Measurements from ENCODE around the gene RALGAPA1. TPM values are rescaled to one million over a fixed set of nuclear protein-coding genes. Genes with fewer than 3 reads are reported as not detected.
A peak's percentile ranks its signal among the peaks of the same experiment; 100 is the strongest.
"Not testable (repeated sequence)": the region's sequence is repeated elsewhere in the genome, so short reads cannot be mapped to it uniquely, and the experiment has no call there.

RALGAPA1 gene
- total RNA-seq, 4 donors from 2014 or later, result 52.5 to 127 (median 67.7) TPM

GRCh38 chr14:35825968-35826217, 16.8 kb upstream of the RALGAPA1 start:
- H3K27ac ChIP-seq, result peak overlapping the region; percentile 95
- no peaks in the 10 kb centered on the region for H3K27me3 ChIP-seq
- H3K36me3 ChIP-seq, result no peaks in the 10 kb centered on the region
- H3K4me3 ChIP-seq, result peak overlapping the region; percentile 69
- no peaks in the 10 kb centered on the region for H3K9me3 ChIP-seq
- H3K4me1 ChIP-seq, result peaks cover 17% of the 10 kb centered on the region
- no peak for TF ChIP-seq POLR2AphosphoS5 (IDR thresholded peaks at IDR 0.05)
- no peak for TF ChIP-seq EP300 (IDR thresholded peaks at IDR 0.05)
- TF ChIP-seq POLR2A (IDR thresholded peaks at IDR 0.05), result no peak
- TF ChIP-seq, protein P1, sequence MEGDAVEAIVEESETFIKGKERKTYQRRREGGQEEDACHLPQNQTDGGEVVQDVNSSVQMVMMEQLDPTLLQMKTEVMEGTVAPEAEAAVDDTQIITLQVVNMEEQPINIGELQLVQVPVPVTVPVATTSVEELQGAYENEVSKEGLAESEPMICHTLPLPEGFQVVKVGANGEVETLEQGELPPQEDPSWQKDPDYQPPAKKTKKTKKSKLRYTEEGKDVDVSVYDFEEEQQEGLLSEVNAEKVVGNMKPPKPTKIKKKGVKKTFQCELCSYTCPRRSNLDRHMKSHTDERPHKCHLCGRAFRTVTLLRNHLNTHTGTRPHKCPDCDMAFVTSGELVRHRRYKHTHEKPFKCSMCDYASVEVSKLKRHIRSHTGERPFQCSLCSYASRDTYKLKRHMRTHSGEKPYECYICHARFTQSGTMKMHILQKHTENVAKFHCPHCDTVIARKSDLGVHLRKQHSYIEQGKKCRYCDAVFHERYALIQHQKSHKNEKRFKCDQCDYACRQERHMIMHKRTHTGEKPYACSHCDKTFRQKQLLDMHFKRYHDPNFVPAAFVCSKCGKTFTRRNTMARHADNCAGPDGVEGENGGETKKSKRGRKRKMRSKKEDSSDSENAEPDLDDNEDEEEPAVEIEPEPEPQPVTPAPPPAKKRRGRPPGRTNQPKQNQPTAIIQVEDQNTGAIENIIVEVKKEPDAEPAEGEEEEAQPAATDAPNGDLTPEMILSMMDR (IDR thresholded peaks at IDR 0.05), result no peak
- 1% methylated on average over 6 of the region's 6 CpGs for WGBS
- DNase-seq (ENCODE audit: low spot score in 2 of 2), result no peak

DNA sequence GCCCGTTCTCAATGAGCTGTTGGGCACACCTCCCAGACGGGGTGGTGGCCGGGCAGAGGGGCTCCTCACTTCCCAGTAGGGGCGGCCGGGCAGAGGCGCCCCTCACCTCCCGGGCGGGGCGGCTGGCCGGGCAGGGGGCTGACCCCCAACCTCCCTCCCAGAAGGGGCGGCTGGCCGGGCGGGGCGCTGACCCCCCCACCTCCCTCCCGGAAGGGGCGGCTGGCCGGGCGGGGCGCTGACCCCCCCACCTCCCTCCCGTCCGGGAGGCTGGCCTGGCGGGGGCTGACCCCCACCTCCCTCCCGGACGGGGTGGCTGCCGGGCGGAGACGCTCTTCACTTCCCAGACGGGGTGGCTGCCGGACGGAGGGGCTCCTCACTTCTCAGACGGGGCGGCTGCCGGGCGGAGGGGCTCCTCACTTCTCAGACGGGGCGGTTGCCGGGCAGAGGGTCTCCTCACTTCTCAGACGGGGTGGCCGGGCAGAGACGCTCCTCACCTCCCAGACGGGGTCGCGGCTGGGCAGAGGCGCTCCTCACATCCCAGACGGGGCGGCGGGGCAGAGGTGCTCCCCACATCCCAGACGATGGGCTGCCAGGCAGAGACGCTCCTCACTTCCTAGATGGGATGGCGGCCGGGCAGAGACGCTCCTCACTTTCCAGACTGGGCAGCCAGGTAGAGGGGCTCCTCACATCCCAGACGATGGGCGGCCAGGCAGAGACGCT, 15.5 kb upstream of the RALGAPA1 start:
- DNase-seq (ENCODE audit: low spot score in 2 of 2); H3K4me3 ChIP-seq; H3K27me3 ChIP-seq; H3K9me3 ChIP-seq; H3K36me3 ChIP-seq; H3K27ac ChIP-seq: not testable (repeated sequence)
- H3K4me1 ChIP-seq, result peaks cover 17% of the 10 kb centered on the region
- 80% methylated on average over 17 of the region's 55 CpGs for WGBS

DNA sequence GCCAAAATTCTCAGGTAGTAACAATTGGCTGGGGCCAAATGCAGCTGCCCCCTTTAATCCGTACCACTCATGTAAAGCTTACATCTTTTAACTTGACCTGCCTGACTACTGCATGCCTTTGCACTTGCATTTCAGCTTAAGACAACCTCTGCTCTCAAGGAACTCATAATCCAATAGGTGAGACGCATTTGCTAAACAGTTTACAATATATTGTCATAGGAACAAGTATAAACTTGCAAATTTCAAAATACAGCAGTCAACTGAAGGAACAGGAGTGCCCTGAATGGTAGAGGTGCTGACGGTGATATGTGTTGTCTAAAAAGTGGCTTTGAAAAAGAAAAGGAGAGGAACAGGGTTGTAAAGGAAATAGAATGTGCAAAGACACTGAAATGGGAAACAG, 13.4 kb upstream of the RALGAPA1 start:
- Histone ChIP-seq H3K36me3 (no peaks in the 10 kb centered on the region), H3K9me3 (no peaks in the 10 kb centered on the region), H3K4me1 (peaks cover 15% of the 10 kb centered on the region), H3K27ac (no peak overlapping the region), H3K27me3 (no peaks in the 10 kb centered on the region), H3K4me3 (no peak overlapping the region)
- TF ChIP-seq, protein P1 (IDR thresholded peaks at IDR 0.05), result no peak
- TF ChIP-seq POLR2A (IDR thresholded peaks at IDR 0.05) (no peak), EP300 (IDR thresholded peaks at IDR 0.05) (no peak), POLR2AphosphoS5 (IDR thresholded peaks at IDR 0.05) (no peak)
- DNase-seq (ENCODE audit: low spot score in 2 of 2), result no peak
- 65% methylated on average over 3 of the region's 3 CpGs for WGBS

DNA sequence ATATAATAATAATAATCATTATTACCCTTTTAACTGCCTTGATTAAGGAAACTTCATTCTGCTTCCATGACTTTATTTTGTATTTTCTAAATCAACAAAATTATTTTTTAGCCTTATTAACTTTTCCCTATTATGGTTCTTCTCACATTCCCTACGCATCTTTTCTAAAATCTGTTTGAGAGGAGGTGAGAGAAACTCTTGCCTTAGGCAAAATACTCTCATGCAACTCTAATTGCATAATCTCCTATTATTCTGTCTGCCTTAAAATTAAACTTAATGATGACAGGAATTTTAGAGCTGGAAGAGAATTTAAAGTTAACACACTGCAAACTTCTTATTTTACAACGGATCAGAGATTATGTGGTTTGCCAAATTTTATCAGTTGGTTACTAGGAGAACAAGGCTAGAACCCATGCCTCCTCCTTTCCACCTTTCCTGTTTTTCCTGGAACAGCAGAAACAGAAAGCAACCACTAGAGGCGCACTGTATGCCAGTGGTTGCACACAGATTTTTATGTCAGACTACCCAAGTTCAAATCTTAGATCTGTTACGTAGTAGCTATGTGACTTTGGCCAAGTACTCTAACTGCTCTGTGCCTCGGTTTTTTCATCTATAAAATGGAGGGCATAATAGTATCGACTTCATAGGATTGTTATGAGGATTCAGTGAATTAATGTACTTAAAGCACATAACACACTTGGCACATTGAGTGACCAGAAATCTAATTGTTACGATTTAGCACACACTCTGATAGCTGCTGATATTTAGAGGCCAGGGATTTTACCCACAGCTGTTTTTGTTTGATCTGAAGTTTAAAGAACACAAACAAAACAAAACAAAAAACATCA, 12.7 kb upstream of the RALGAPA1 start:
- no peak for TF ChIP-seq POLR2A (IDR thresholded peaks at IDR 0.05)
- TF ChIP-seq, protein P1 (IDR thresholded peaks at IDR 0.05), result peak; percentile 35 to 71
- H3K4me1 ChIP-seq, result peaks cover 9% of the 10 kb centered on the region
- H3K36me3 ChIP-seq, result no peaks in the 10 kb centered on the region
- no peak for DNase-seq (ENCODE audit: low spot score in 2 of 2)
- no peaks in the 10 kb centered on the region for H3K9me3 ChIP-seq
- 22% methylated on average over 7 of the region's 7 CpGs for WGBS
- no peaks in the 10 kb centered on the region for H3K27me3 ChIP-seq
- H3K27ac ChIP-seq, result no peak overlapping the region
- no peak overlapping the region for H3K4me3 ChIP-seq

GRCh38 chr14:35819591-35820540, 10.8 kb upstream of the RALGAPA1 start:
- Histone ChIP-seq H3K36me3 (no peaks in the 10 kb centered on the region), H3K4me3 (no peak overlapping the region), H3K27me3 (no peaks in the 10 kb centered on the region), H3K9me3 (no peaks in the 10 kb centered on the region), H3K27ac (no peak overlapping the region), H3K4me1 (peaks cover 2% of the 10 kb centered on the region)
- TF ChIP-seq POLR2AphosphoS5 (IDR thresholded peaks at IDR 0.05) (no peak), EP300 (IDR thresholded peaks at IDR 0.05) (no peak)
- no peak for DNase-seq (ENCODE audit: low spot score in 2 of 2)
- WGBS, result 94% methylated on average over 32 of the region's 32 CpGs

Measured in suprapubic skin (tissue), 4 donors.